Epithelial cell of proximal tubule (primary cell): ENCODE measurements around the gene ABCC6. TPM values are rescaled to one million over a fixed set of nuclear protein-coding genes. Genes with fewer than 3 reads are reported as not detected.
"Not testable (repeated sequence)": the region's sequence is repeated elsewhere in the genome, so short reads cannot be mapped to it uniquely, and the experiment has no call there.

Experiments
- DNase-seq: peaks from one replicate; pipeline ENCODE4 v3.0.0-alpha.2; 2011; ENCODE audit warnings: low read depth
- H3K4me3 ChIP-seq: 2 replicates; pipeline ENCODE4 v1.5.1; 2011; ENCODE audit warnings: low read depth, mild to moderate bottlenecking, low read length
- total RNA-seq: library from RNA; depleted of rRNA; stranded (reverse); fragments of >200 nt; gene quantifications from 2 replicates; pipeline ENCODE4 v1.2.3, GENCODE V29; 2015
- TF ChIP-seq, protein P1 (sequence below): conservative IDR thresholded peaks from 2 replicates; pipeline ENCODE4 v1.5.1; 2012; ENCODE audit warnings: low read depth, mild to moderate bottlenecking, low read length

ABCC6 gene
- total RNA-seq, 1 donor from 2014 or later: 4.8 TPM

DNA sequence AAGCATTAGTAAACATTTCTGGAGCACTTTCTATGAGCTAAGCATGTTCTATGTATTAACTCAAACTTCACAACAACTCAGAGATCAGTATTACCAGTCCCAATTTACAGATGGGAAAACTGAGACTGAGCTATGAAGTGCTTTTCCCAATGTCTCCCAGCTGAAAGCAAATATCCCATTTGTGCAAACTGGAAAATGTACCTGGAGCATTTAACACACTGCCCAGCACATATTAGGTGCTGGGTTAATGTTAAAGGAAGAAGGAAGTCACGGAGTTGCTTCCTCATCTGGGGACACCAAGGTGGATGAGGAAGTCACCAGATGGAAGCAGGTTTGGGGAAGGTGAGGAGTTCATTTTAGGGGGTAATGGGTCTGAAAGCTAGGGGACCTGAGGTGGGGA lies 66.1 kb downstream of the ABCC6 start:
- TF ChIP-seq, protein P1, sequence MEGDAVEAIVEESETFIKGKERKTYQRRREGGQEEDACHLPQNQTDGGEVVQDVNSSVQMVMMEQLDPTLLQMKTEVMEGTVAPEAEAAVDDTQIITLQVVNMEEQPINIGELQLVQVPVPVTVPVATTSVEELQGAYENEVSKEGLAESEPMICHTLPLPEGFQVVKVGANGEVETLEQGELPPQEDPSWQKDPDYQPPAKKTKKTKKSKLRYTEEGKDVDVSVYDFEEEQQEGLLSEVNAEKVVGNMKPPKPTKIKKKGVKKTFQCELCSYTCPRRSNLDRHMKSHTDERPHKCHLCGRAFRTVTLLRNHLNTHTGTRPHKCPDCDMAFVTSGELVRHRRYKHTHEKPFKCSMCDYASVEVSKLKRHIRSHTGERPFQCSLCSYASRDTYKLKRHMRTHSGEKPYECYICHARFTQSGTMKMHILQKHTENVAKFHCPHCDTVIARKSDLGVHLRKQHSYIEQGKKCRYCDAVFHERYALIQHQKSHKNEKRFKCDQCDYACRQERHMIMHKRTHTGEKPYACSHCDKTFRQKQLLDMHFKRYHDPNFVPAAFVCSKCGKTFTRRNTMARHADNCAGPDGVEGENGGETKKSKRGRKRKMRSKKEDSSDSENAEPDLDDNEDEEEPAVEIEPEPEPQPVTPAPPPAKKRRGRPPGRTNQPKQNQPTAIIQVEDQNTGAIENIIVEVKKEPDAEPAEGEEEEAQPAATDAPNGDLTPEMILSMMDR: no peak
- no peak for DNase-seq
- H3K4me3 ChIP-seq: no peak overlapping the region

DNA sequence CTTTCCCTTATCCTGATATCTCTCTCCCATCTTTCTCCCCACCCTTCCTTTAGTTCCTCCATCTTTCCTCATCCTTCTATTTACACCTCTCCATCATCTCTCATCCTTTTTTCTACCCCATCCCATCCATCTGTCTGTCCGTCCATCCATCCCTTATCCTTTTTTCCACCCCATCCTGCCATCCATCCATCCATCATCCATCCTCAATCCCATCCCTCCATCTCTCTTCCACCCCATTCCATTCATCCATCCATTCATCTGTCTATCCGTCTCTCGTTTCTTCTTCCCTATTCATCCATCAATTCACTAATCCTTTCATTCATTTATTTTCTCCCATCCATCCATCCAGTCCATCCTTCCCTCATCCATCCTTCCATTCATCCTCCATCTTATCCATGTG lies 68.1 kb downstream of the ABCC6 start:
- no peak overlapping the region for H3K4me3 ChIP-seq
- DNase-seq: no peak
- TF ChIP-seq, protein P1: no peak

DNA sequence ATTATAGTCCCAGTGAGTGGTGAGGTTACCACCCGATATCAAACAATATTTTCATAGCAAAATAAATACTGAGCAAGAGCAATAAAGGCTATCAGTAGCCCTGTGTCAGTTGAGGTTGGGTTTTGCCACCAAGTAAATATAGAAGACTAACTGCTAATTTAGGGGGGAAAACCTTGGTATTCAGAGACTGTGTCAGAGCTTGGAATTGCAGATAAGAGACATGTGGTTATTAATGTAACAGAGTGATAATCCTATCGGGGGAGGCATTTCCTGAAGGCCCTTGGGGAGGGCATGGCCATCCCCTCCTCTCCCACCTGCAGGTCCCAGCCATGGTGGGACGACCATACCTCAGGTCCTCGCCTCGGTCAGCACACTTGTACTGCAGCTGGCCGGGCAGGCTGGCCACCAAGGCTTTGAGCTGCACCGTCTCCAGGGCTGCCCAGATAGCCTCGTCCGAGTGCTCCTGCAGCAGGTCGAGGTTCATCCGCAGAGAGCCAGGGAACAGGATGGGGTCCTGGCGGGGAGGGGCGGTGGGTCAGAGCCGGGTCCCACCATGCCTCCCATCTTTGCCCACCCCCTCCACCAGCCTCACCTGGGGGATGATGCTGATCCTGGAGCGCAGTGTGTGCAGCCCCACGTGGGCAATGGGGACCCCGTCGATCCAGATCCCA lies 68.9 kb downstream of the ABCC6 start:
- DNase-seq: no peak
- no peak overlapping the region for H3K4me3 ChIP-seq
- TF ChIP-seq, protein P1: no peak

DNA sequence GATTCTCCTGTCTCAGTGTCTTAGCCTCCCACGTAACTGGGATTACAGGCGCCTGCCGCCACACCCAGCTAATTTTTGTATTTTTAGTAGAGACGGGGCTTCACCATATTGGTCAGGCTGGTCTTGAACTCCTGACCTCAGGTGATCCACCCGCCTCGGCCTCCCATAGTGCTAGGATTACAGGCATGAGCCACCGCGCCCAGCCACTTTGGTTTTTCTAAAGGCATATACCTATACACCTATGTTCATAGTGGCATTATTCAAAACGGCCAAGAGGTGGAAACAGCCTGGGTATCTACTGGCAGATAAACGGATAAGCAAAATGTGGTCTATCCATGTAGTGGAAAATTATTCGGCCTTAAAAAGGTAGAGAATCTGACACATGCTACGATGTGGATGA lies 70.3 kb downstream of the ABCC6 start:
- DNase-seq, H3K4me3 ChIP-seq: not testable (repeated sequence)

DNA sequence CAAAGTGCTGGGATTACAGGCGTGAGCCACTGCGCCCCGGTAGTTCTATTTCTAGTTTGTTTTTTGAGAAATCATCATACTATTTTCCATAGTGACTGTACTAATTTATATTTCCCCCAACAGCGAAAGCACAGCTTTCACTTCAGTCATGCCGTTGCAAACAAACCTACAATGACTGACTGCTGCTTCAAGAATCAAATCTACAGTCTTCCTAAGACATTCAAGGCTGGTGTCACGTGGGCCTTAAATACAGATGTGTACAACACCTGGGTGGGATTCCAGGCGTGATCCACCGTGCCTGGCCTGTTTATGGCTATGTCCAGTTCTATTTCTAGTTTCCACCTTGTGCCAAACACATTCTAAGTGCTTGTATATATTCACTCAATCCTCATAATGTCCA lies 72.0 kb downstream of the ABCC6 start:
- TF ChIP-seq, protein P1: no peak
- no peak for DNase-seq
- no peak overlapping the region for H3K4me3 ChIP-seq

DNA sequence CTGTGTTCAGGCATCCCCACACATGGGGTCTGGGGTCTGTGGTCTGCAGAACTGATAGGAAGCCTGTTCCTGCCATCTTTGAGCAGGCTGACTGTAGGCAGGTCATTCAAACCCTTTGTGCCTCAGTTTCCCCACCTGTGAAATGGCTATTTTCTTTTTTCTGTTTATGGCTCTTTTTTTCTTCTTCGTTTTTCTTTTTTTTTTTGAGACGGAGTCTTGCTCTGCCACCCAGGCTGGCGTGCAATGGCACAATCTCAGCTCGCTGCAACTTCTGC lies 72.5 kb downstream of the ABCC6 start:
- no peak for DNase-seq
- TF ChIP-seq, protein P1: no peak
- H3K4me3 ChIP-seq: no peak overlapping the region

DNA sequence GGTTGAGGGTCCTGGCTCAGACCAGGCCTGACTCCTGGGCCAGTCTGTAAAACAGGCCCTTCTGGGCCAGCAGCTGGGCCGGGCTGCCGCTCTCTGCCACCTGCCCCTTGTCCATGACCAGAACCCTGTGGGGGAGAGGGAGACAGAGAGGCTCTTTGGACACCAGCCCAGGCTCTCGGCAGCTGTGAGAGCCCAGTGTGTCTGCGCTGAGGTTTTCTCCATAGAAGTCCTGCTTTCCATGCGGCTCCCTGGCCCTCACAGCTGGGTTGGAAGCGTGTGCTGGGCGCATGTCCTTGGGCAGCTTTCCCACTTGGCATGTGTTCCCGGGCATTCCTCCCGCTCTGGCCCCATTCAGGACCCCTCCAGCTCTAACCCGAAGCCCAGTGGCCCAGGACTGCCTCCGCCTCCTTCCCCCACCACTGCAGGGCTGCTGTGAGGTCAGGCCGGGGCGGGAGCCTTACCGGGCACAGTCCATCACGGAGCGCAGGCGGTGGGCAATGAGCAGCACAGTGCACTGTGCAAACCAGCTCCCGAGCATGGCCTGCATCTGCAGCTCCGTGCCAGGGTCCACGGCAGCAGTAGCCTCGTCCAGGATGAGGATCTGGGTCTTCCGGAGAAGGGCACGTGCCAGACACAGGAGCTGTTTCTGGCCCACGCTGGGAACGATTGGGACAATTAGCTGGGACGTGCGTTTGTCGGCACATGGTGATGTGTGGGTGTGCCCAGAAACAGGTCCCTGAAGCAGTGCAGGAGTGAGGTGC lies 73.0 kb downstream of the ABCC6 start:
- no peak overlapping the region for H3K4me3 ChIP-seq
- TF ChIP-seq, protein P1: no peak
- no peak for DNase-seq
